Daoy (cell line): Measurements from ENCODE around the gene LCORL. TPM values are rescaled to one million over a fixed set of nuclear protein-coding genes. Genes with fewer than 3 reads are reported as not detected.
"Not testable (repeated sequence)": the region's sequence is repeated elsewhere in the genome, so short reads cannot be mapped to it uniquely, and the experiment has no call there.

Experiments used
- DNase-seq: peaks from one replicate; pipeline ENCODE4 v3.0.0-alpha.2; 2015; ENCODE audit warnings: low read depth
- total RNA-seq: library from RNA; depleted of rRNA; stranded (reverse); fragments of >200 nt; shearing (Covaris generic); gene quantifications from 2 replicates; pipeline ENCODE4 v1.2.3, GENCODE V29; 2014

Gene LCORL
- total RNA-seq, 1 experiment from 2014 or later: 22.2 TPM

GRCh38 chr4:18020145-18020670, 1.3 kb downstream of the LCORL start:
- DNase-seq: peak; percentile 3

GRCh38 chr4:18014269-18014668, 7.3 kb downstream of the LCORL start:
- no peak for DNase-seq

GRCh38 chr4:18012807-18013462, 8.6 kb downstream of the LCORL start:
- no peak for DNase-seq

- DNase-seq: no peak
Observed at GRCh38 chr4:18012134-18012806, 9.3 kb downstream of the LCORL start.

- no peak for DNase-seq
Observed at GRCh38 chr4:18007625-18008024, 13.9 kb downstream of the LCORL start.

- DNase-seq: not testable (repeated sequence)
Observed at GRCh38 chr4:18006432-18006831, 15.1 kb downstream of the LCORL start.

- no peak for DNase-seq
Observed at GRCh38 chr4:17997129-17997528, 24.4 kb downstream of the LCORL start.

- no peak for DNase-seq
Observed at GRCh38 chr4:17995165-17995564, 26.4 kb downstream of the LCORL start.

GRCh38 chr4:17985832-17986231, 35.7 kb downstream of the LCORL start:
- DNase-seq: no peak

- no peak for DNase-seq
Observed at GRCh38 chr4:17981063-17981462, 40.5 kb downstream of the LCORL start.

GRCh38 chr4:17968721-17969120, 52.8 kb downstream of the LCORL start:
- no peak for DNase-seq

- DNase-seq: no peak
Observed at GRCh38 chr4:17967078-17967477, 54.5 kb downstream of the LCORL start.

- no peak for DNase-seq
Observed at GRCh38 chr4:17966312-17966711, 55.2 kb downstream of the LCORL start.

- no peak for DNase-seq
Observed at GRCh38 chr4:17964576-17964975, 57.0 kb downstream of the LCORL start.

GRCh38 chr4:17962171-17962570, 59.4 kb downstream of the LCORL start:
- no peak for DNase-seq

- DNase-seq: no peak
Observed at GRCh38 chr4:17961249-17961648, 60.3 kb downstream of the LCORL start.

- no peak for DNase-seq
Observed at GRCh38 chr4:17958181-17958580, 63.4 kb downstream of the LCORL start.

GRCh38 chr4:17957688-17958087, 63.9 kb downstream of the LCORL start:
- DNase-seq: no peak

GRCh38 chr4:17956245-17956644, 65.3 kb downstream of the LCORL start:
- DNase-seq: no peak

- no peak for DNase-seq
Observed at GRCh38 chr4:17945303-17945702, 76.3 kb downstream of the LCORL start.

GRCh38 chr4:17941731-17942130, 79.8 kb downstream of the LCORL start:
- no peak for DNase-seq

- DNase-seq: no peak
Observed at GRCh38 chr4:17939054-17939453, 82.5 kb downstream of the LCORL start.

- DNase-seq: no peak
Observed at GRCh38 chr4:17934286-17934685, 87.3 kb downstream of the LCORL start.
